PC-3 (cell line): ENCODE data around the gene SNTG2. TPM values are rescaled to one million over a fixed set of nuclear protein-coding genes. Genes with fewer than 3 reads are reported as not detected.
"Not testable (repeated sequence)": the region's sequence is repeated elsewhere in the genome, so short reads cannot be mapped to it uniquely, and the experiment has no call there.

Source experiments
- ATAC-seq: fragments of 200-7000 bp; cut with Tn5 transposase; 2 replicates; pipeline ENCODE4 v1.9.1; 2020; ENCODE audit warnings: mild to moderate bottlenecking, moderate library complexity
- BruUV-seq: library from RNA; stranded (reverse); fragments of 400-500 nt; replicated peaks from 2 replicates; lab custom pipeline; 2021; lab: Mats Ljungman, UMichigan
- CTCF ChIA-PET: fragments of 300-600 bp; sonication (Branson Sonifier 250); formaldehyde crosslinking; loops from one replicate; lab custom pipeline; 2022; ENCODE audit warnings: antibody characterized with exemption; lab: Charles Lee
- POLR2A ChIA-PET: fragments of 300-600 bp; sonication (Branson Sonifier 250); formaldehyde crosslinking; loops from one replicate; lab custom pipeline; 2022; ENCODE audit warnings: antibody characterized with exemption; ENCODE audit not compliant: unreplicated experiment; lab: Charles Lee
- DNase-seq: peaks from one replicate; pipeline ENCODE4 v3.0.0-alpha.2; 2015
- H2AFZ ChIP-seq: fragments of 300-600 bp; sonication (generic); 2 replicates; pipeline ENCODE4 v1.6.0; 2016; ENCODE audit warnings: antibody characterized with exemption, low read length
- H3F3A ChIP-seq: fragments of 300-600 bp; sonication (generic); one replicate; pipeline ENCODE4 v1.6.0; 2017; ENCODE audit warnings: antibody characterized with exemption, low read length, control low read depth, mild to moderate bottlenecking; ENCODE audit not compliant: unreplicated experiment
- H3K27ac ChIP-seq: fragments of 300-600 bp; sonication (generic); 2 replicates; pipeline ENCODE4 v1.5.1; 2016; ENCODE audit warnings: mild to moderate bottlenecking, low read length
- H3K27me3 ChIP-seq: fragments of 300-600 bp; sonication (generic); 2 replicates; pipeline ENCODE4 v1.6.1; 2016; ENCODE audit warnings: low read length, mixed read lengths
- H3K36me3 ChIP-seq: fragments of 300-600 bp; sonication (generic); 2 replicates; pipeline ENCODE4 v1.6.1; 2016; ENCODE audit warnings: low read depth, mixed run types, low read length, mixed read lengths
- H3K4me1 ChIP-seq: fragments of 300-600 bp; sonication (generic); 2 replicates; pipeline ENCODE4 v1.5.1; 2016; ENCODE audit warnings: low read length; ENCODE audit not compliant: insufficient read depth
- H3K4me2 ChIP-seq: fragments of 300-600 bp; sonication (generic); 2 replicates; pipeline ENCODE4 v1.6.0; 2016; ENCODE audit warnings: low read length
- H3K4me3 ChIP-seq: fragments of 300-600 bp; sonication (generic); 2 replicates; pipeline ENCODE4 v1.5.1; 2016; ENCODE audit warnings: mild to moderate bottlenecking, low read length, mixed read lengths
- H3K79me2 ChIP-seq: fragments of 300-600 bp; sonication (generic); 2 replicates; pipeline ENCODE4 v1.6.1; 2017; ENCODE audit warnings: low read length, mixed read lengths
- H3K9ac ChIP-seq: fragments of 300-600 bp; sonication (generic); 2 replicates; pipeline ENCODE4 v1.6.0; 2016; ENCODE audit warnings: mild to moderate bottlenecking, low read length
- H3K9me2 ChIP-seq: fragments of 300-600 bp; sonication (generic); replicated peaks from 2 replicates; pipeline ENCODE4 v1.6.1; 2016; ENCODE audit warnings: mixed run types, low read length, mixed read lengths
- H3K9me3 ChIP-seq: fragments of 300-600 bp; sonication (generic); 2 replicates; pipeline ENCODE4 v1.6.1; 2016; ENCODE audit warnings: low read length, mixed read lengths
- H4K20me1 ChIP-seq: fragments of 300-600 bp; sonication (generic); 2 replicates; pipeline ENCODE4 v1.6.1; 2016; ENCODE audit warnings: low read length, mixed read lengths
- EZH2 ChIP-seq: fragments of 300-600 bp; sonication (generic); IDR thresholded peaks from one replicate; pipeline ENCODE4 v1.6.1; 2017; ENCODE audit warnings: antibody characterized with exemption, mild to moderate bottlenecking, low read length; ENCODE audit not compliant: unreplicated experiment
- EZH2phosphoT487 ChIP-seq: fragments of 300-600 bp; sonication (generic); IDR thresholded peaks from 2 replicates; pipeline ENCODE4 v1.6.1; 2018; ENCODE audit warnings: mild to moderate bottlenecking, antibody characterized with exemption, low read length, borderline replicate concordance
- intact Hi-C: fragments of 100-400 bp; cut with micrococcal nuclease; formaldehyde crosslinking; loops from 2 replicates; pipeline ENCODE4 v1.9.0; 2023
- total RNA-seq: library from RNA; depleted of rRNA; stranded (reverse); fragments of >200 nt; gene quantifications from 2 replicates; pipeline ENCODE4 v1.2.3, GENCODE V29; 2014
- TF ChIP-seq, protein P1 (sequence below): fragments of 300-600 bp; sonication (generic); conservative IDR thresholded peaks from 2 replicates; pipeline ENCODE4 v1.5.1; 2017; ENCODE audit warnings: antibody characterized with exemption, low read depth, mild to moderate bottlenecking, low read length

SNTG2 gene
- total RNA-seq, 1 experiment from 2014 or later: not detected

DNA sequence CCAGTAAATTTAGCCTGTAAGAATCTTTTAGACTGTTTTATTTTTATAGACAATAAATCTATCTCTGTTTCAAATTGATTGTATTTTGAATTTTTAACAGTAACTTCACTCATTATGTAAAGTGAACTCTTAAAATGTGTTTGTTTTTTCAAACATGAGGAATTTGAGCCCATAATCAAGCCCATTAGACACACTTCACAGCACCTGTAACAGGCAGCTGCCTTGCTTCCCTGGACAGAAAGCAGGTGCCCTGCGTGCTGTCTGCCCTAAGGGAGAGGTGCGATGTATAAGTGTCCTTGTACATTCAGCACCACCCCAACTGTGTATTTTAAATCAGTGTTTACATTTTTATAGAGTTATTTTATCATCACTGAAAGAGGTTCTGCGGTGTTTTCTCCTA, 276.1 kb downstream of the SNTG2 start:
- no peak overlapping the region for H3K4me3 ChIP-seq
- POLR2A ChIA-PET: no interaction called here

GRCh38 chr2:1227274-1227900, 276.7 kb downstream of the SNTG2 start:
- no peak overlapping the region for H2AFZ ChIP-seq
- DNase-seq (no peak), ATAC-seq (no peak)
- no peak overlapping the region for H3K9ac ChIP-seq
- H3K27me3 ChIP-seq: peaks cover 50% of the 10 kb centered on the region
- H3K36me3 ChIP-seq: no peaks in the 10 kb centered on the region
- no peak overlapping the region for H3K4me3 ChIP-seq
- no peaks in the 10 kb centered on the region for H3K9me3 ChIP-seq
- CTCF ChIA-PET: no interaction called here
- H3K4me2 ChIP-seq: no peak overlapping the region
- no TSS peak for BruUV-seq
- no peaks in the 10 kb centered on the region for H3K79me2 ChIP-seq
- POLR2A ChIA-PET: no interaction called here
- no peaks in the 10 kb centered on the region for H3K4me1 ChIP-seq
- no peaks in the 10 kb centered on the region for H3K9me2 ChIP-seq
- intact Hi-C loops: no loop called here
- no peaks in the 10 kb centered on the region for H4K20me1 ChIP-seq
- TF ChIP-seq, protein P1, sequence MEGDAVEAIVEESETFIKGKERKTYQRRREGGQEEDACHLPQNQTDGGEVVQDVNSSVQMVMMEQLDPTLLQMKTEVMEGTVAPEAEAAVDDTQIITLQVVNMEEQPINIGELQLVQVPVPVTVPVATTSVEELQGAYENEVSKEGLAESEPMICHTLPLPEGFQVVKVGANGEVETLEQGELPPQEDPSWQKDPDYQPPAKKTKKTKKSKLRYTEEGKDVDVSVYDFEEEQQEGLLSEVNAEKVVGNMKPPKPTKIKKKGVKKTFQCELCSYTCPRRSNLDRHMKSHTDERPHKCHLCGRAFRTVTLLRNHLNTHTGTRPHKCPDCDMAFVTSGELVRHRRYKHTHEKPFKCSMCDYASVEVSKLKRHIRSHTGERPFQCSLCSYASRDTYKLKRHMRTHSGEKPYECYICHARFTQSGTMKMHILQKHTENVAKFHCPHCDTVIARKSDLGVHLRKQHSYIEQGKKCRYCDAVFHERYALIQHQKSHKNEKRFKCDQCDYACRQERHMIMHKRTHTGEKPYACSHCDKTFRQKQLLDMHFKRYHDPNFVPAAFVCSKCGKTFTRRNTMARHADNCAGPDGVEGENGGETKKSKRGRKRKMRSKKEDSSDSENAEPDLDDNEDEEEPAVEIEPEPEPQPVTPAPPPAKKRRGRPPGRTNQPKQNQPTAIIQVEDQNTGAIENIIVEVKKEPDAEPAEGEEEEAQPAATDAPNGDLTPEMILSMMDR: no peak
- TF ChIP-seq EZH2phosphoT487 (no peak), EZH2 (no peak)
- no peak overlapping the region for H3K27ac ChIP-seq
- H3F3A ChIP-seq: no peaks in the 10 kb centered on the region

More for the DNA sequence above, 276.1 kb downstream of the SNTG2 start:
- Histone ChIP-seq H3K4me1 (no peaks in the 10 kb centered on the region), H3K4me2 (no peak overlapping the region), H3K79me2 (no peaks in the 10 kb centered on the region), H3K9me2 (no peaks in the 10 kb centered on the region), H2AFZ (no peak overlapping the region), H3F3A (no peaks in the 10 kb centered on the region), H3K9me3 (no peaks in the 10 kb centered on the region), H3K9ac (no peak overlapping the region), H3K27ac (no peak overlapping the region), H4K20me1 (no peaks in the 10 kb centered on the region), H3K27me3 (peaks cover 50% of the 10 kb centered on the region), H3K36me3 (no peaks in the 10 kb centered on the region)
- DNase-seq (no peak), ATAC-seq (no peak)
- intact Hi-C loops: no loop called here
- CTCF ChIA-PET: no interaction called here
- BruUV-seq: no TSS peak
- no peak for TF ChIP-seq EZH2

GRCh38 chr2:1229596-1229995, 278.9 kb downstream of the SNTG2 start:
- H3K9ac ChIP-seq, H3F3A ChIP-seq, intact Hi-C loops, H2AFZ ChIP-seq, H3K36me3 ChIP-seq, DNase-seq, H3K4me3 ChIP-seq, H3K79me2 ChIP-seq, H3K4me2 ChIP-seq, H3K27ac ChIP-seq, H4K20me1 ChIP-seq, CTCF ChIA-PET, POLR2A ChIA-PET, ATAC-seq, H3K4me1 ChIP-seq, H3K9me3 ChIP-seq, BruUV-seq, H3K9me2 ChIP-seq: not testable (repeated sequence)
- H3K27me3 ChIP-seq: peaks cover 41% of the 10 kb centered on the region
